H9 (cell line): ENCODE data around the gene ODAD4. TPM values are rescaled to one million over a fixed set of nuclear protein-coding genes. Genes with fewer than 3 reads are reported as not detected.

Source experiments
- DNase-seq: peaks from one replicate; pipeline ENCODE4 v3.0.0-alpha.2; 2017
- H2AFZ ChIP-seq: one replicate; pipeline ENCODE4 v1.6.1; 2013; ENCODE audit warnings: mild to moderate bottlenecking, low read length, control low read depth, moderate library complexity
- H2AK5ac ChIP-seq: 2 replicates; pipeline ENCODE4 v1.6.1; 2013; ENCODE audit warnings: low read length, control low read depth, mixed read lengths; ENCODE audit not compliant: insufficient read length
- H2BK120ac ChIP-seq: one replicate; pipeline ENCODE4 v1.6.1; 2013; ENCODE audit warnings: low read depth, mild to moderate bottlenecking, low read length, control low read depth, inconsistent platforms; ENCODE audit not compliant: poor library complexity, severe bottlenecking
- H2BK12ac ChIP-seq: 2 replicates; pipeline ENCODE4 v1.6.1; 2013; ENCODE audit warnings: low read length, control low read depth, mixed read lengths, low read depth; ENCODE audit not compliant: insufficient read length
- H2BK15ac ChIP-seq: 2 replicates; pipeline ENCODE4 v1.6.1; 2013; ENCODE audit warnings: low read depth, low read length, control low read depth
- H2BK20ac ChIP-seq: one replicate; pipeline ENCODE4 v1.6.1; 2013; ENCODE audit warnings: low read depth, mild to moderate bottlenecking, low read length, control low read depth, inconsistent platforms; ENCODE audit not compliant: poor library complexity, severe bottlenecking
- H2BK5ac ChIP-seq: 2 replicates; pipeline ENCODE4 v1.6.1; 2013; ENCODE audit warnings: low read length, control low read depth, mixed read lengths; ENCODE audit not compliant: insufficient read length
- H3K14ac ChIP-seq: 2 replicates; pipeline ENCODE4 v1.6.1; 2013; ENCODE audit warnings: low read length, control low read depth; ENCODE audit not compliant: insufficient read depth
- H3K18ac ChIP-seq: 2 replicates; pipeline ENCODE4 v1.6.1; 2013; ENCODE audit warnings: low read depth, mild to moderate bottlenecking, mixed read lengths, low read length, control low read depth; ENCODE audit not compliant: insufficient read length
- H3K23ac ChIP-seq: 2 replicates; pipeline ENCODE4 v1.6.1; 2013; ENCODE audit warnings: low read length, control low read depth, mixed read lengths, low read depth; ENCODE audit not compliant: insufficient read length
- H3K23me2 ChIP-seq: 2 replicates; pipeline ENCODE4 v1.6.1; 2013; ENCODE audit warnings: low read depth, mild to moderate bottlenecking, mixed read lengths, low read length, control low read depth; ENCODE audit not compliant: insufficient read length, poor library complexity, severe bottlenecking
- H3K27ac ChIP-seq: 2 replicates; pipeline ENCODE4 v1.5.1; 2013; ENCODE audit warnings: low read length, control low read depth, mixed read lengths, low read depth; ENCODE audit not compliant: insufficient read length
- H3K27me3 ChIP-seq: 2 replicates; pipeline ENCODE4 v1.6.1; 2013; ENCODE audit warnings: low read length, control low read depth, inconsistent platforms; ENCODE audit not compliant: insufficient read depth
- H3K4ac ChIP-seq: 2 replicates; pipeline ENCODE4 v1.6.1; 2013; ENCODE audit warnings: low read depth, mild to moderate bottlenecking, control low read depth, inconsistent platforms, low read length, moderate library complexity
- H3K4me1 ChIP-seq: 2 replicates; pipeline ENCODE4 v1.6.1; 2013; ENCODE audit warnings: low read length, control low read depth, inconsistent platforms; ENCODE audit not compliant: insufficient read depth
- H3K4me2 ChIP-seq: 2 replicates; pipeline ENCODE4 v1.6.1; 2013; ENCODE audit warnings: low read length, control low read depth, mixed read lengths; ENCODE audit not compliant: insufficient read length, insufficient read depth
- H3K56ac ChIP-seq: 2 replicates; pipeline ENCODE4 v1.6.1; 2013; ENCODE audit warnings: low read depth, mild to moderate bottlenecking, mixed read lengths, low read length, control low read depth; ENCODE audit not compliant: insufficient read length
- H3K79me1 ChIP-seq: 2 replicates; pipeline ENCODE4 v1.6.1; 2013; ENCODE audit warnings: low read depth, mild to moderate bottlenecking, moderate library complexity, low read length, control low read depth, inconsistent platforms; ENCODE audit not compliant: insufficient read depth, poor library complexity, severe bottlenecking
- H3K79me2 ChIP-seq: 2 replicates; pipeline ENCODE4 v1.6.1; 2013; ENCODE audit warnings: low read length, control low read depth, inconsistent platforms; ENCODE audit not compliant: insufficient read depth
- H3K9ac ChIP-seq: 2 replicates; pipeline ENCODE4 v1.6.1; 2013; ENCODE audit warnings: low read length, control low read depth, mixed read lengths; ENCODE audit not compliant: insufficient read length; ENCODE audit errors: extremely low read depth
- H3K9me3 ChIP-seq: one replicate; pipeline ENCODE4 v1.6.1; 2013; ENCODE audit warnings: low read depth, low read length, inconsistent platforms; ENCODE audit not compliant: control insufficient read depth
- H3T11ph ChIP-seq: one replicate; pipeline ENCODE4 v1.6.1; 2013; ENCODE audit warnings: mild to moderate bottlenecking, low read length, control low read depth, inconsistent platforms
- H4K20me1 ChIP-seq: one replicate; pipeline ENCODE4 v1.6.1; 2013; ENCODE audit not compliant: control insufficient read depth, insufficient read length, insufficient read depth
- H4K5ac ChIP-seq: 2 replicates; pipeline ENCODE4 v1.6.1; 2013; ENCODE audit warnings: low read depth, mild to moderate bottlenecking, mixed read lengths, low read length, control low read depth; ENCODE audit not compliant: insufficient read length
- H4K8ac ChIP-seq: replicated peaks from 2 replicates; pipeline ENCODE4 v1.6.1; 2013; ENCODE audit warnings: low read length, control low read depth, mixed read lengths, low read depth; ENCODE audit not compliant: insufficient read length
- H4K91ac ChIP-seq: 2 replicates; pipeline ENCODE4 v1.6.1; 2013; ENCODE audit warnings: low read depth, mild to moderate bottlenecking, moderate library complexity, mixed read lengths, low read length, control low read depth; ENCODE audit not compliant: insufficient read length
- H3K27ac Mint-ChIP-seq, 3 experiments: 2 replicates in 2 of 3; 3 replicates in 1 of 3; pipeline ENCODE4 v1.8.0; 2020 to 2021; ENCODE audit warnings: mixed read lengths in 3 of 3, mild to moderate bottlenecking in 1 of 3, moderate library complexity in 1 of 3
- H3K27me3 Mint-ChIP-seq: 2 replicates; pipeline ENCODE4 v1.8.0; 2021; ENCODE audit warnings: low read depth, mild to moderate bottlenecking, moderate library complexity, mixed read lengths
- H3K36me3 Mint-ChIP-seq, 3 experiments: 2 replicates in 2 of 3; 3 replicates in 1 of 3; pipeline ENCODE4 v1.8.0; 2020 to 2021; ENCODE audit warnings: low read depth in 3 of 3, mixed read lengths in 3 of 3; ENCODE audit not compliant: insufficient read depth in 1 of 3
- H3K4me1 Mint-ChIP-seq, 2 experiments: 2 replicates each; pipeline ENCODE4 v1.8.0; 2020; ENCODE audit warnings: mixed read lengths in 2 of 2
- H3K4me3 Mint-ChIP-seq, 2 experiments: 2 replicates in 1 of 2; 3 replicates in 1 of 2; pipeline ENCODE4 v1.8.0; 2020 to 2021; ENCODE audit warnings: mild to moderate bottlenecking in 2 of 2, mixed read lengths in 2 of 2, moderate library complexity in 1 of 2
- H3K9me3 Mint-ChIP-seq, 2 experiments: 2 replicates in 1 of 2; 3 replicates in 1 of 2; pipeline ENCODE4 v1.8.0; 2020; ENCODE audit warnings: mild to moderate bottlenecking in 2 of 2, mixed read lengths in 2 of 2, moderate library complexity in 1 of 2
- WGBS: extraction: QIAGEN DNeasy Blood & Tissue Kit; methylation state at CpG from one replicate; pipeline ENCODE4 v1.1.7; 2013; ENCODE audit warnings: missing lambda C conversion rate, low lambda C conversion rate, mixed read lengths; ENCODE audit not compliant: insufficient read length; ENCODE audit errors: extremely low coverage; 5-methylcytosine and 5-hydroxymethylcytosine counted together
- total RNA-seq: library from RNA; stranded (reverse); gene quantifications from 2 replicates; pipeline ENCODE4 v1.2.1, GENCODE V29; 2021
- TF ChIP-seq, protein P1 (sequence below): fragments of 200-600 bp; sonication (generic); conservative IDR thresholded peaks from 3 replicates; pipeline ENCODE4 v1.8.0; 2021; ENCODE audit warnings: antibody characterized with exemption, mild to moderate bottlenecking

Gene ODAD4
- total RNA-seq, 1 experiment from 2014 or later, result 2.1 TPM

DNA sequence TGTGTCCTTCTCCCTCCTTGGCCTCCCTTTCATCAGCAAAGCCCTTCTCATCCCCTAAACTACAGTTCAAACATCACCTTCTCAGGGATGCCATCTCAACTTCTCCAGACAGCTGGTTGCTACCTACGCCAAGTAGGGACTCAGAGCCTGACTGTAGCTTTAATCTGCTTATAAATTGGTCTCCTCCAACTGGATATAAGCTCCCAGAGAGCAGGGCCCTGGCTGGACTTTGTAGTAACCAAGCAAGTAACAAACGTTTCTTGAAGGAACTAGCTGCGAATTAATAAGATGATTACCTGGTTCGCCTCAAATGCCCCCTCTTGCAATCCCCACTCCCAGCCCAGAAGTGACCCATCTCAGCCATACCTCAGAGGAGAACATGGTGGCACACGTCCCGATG, 47.7 kb upstream of the ODAD4 start:
- Histone ChIP-seq H4K8ac (no peak overlapping the region), H4K20me1 (no peaks in the 10 kb centered on the region), H3K23ac (no peak overlapping the region), H2BK12ac (no peak overlapping the region), H3K4ac (no peak overlapping the region), H3K9me3 (no peaks in the 10 kb centered on the region), H3T11ph (no peak overlapping the region), H3K18ac (no peak overlapping the region), H2BK15ac (no peak overlapping the region), H3K14ac (no peak overlapping the region), H2BK120ac (no peak overlapping the region), H3K4me2 (no peak overlapping the region), H3K56ac (no peak overlapping the region), H4K91ac (no peak overlapping the region), H3K27ac (no peak overlapping the region), H4K5ac (no peak overlapping the region), H3K27me3 (no peaks in the 10 kb centered on the region), H3K4me1 (no peaks in the 10 kb centered on the region), H2AK5ac (no peak overlapping the region), H2AFZ (no peak overlapping the region), H3K23me2 (no peaks in the 10 kb centered on the region), H3K79me1 (no peaks in the 10 kb centered on the region), H3K79me2 (no peaks in the 10 kb centered on the region), H3K9ac (no peak overlapping the region), H2BK5ac (no peak overlapping the region), H2BK20ac (no peak overlapping the region)
- no peaks in the 10 kb centered on the region for H3K9me3 Mint-ChIP-seq
- no peak overlapping the region for H3K4me3 Mint-ChIP-seq
- peaks cover 68 to 95% (median 84%) of the 10 kb centered on the region in 3 experiments for H3K36me3 Mint-ChIP-seq
- no CpG with 5 or more reads among the region's 6 CpGs for WGBS
- no peaks in the 10 kb centered on the region; the same call in 1 of the 2 replicates for H3K27me3 Mint-ChIP-seq
- TF ChIP-seq, protein P1, sequence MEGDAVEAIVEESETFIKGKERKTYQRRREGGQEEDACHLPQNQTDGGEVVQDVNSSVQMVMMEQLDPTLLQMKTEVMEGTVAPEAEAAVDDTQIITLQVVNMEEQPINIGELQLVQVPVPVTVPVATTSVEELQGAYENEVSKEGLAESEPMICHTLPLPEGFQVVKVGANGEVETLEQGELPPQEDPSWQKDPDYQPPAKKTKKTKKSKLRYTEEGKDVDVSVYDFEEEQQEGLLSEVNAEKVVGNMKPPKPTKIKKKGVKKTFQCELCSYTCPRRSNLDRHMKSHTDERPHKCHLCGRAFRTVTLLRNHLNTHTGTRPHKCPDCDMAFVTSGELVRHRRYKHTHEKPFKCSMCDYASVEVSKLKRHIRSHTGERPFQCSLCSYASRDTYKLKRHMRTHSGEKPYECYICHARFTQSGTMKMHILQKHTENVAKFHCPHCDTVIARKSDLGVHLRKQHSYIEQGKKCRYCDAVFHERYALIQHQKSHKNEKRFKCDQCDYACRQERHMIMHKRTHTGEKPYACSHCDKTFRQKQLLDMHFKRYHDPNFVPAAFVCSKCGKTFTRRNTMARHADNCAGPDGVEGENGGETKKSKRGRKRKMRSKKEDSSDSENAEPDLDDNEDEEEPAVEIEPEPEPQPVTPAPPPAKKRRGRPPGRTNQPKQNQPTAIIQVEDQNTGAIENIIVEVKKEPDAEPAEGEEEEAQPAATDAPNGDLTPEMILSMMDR, result no peak
- H3K27ac Mint-ChIP-seq, result peak overlapping the region in 1 of 3 experiments; percentile 62; a peak in 2 of 7 replicates
- DNase-seq, result no peak
- H3K4me1 Mint-ChIP-seq, result peaks cover 0 to 13% of the 10 kb centered on the region in 2 experiments; a peak in 3 of 4 replicates
